Neural progenitor cell (in vitro differentiated cells): ENCODE results near the gene KCNC1.

Experiments used
- CTCF ChIP-seq: fragments of 200-600 bp; sonication (generic); IDR thresholded peaks from 2 replicates; pipeline ENCODE4 v1.5.1; 2017; ENCODE audit warnings: antibody characterized with exemption, mild to moderate bottlenecking
- EZH2 ChIP-seq: fragments of 200-600 bp; sonication (generic); IDR thresholded peaks from 2 replicates; pipeline ENCODE4 v1.6.1; 2017; ENCODE audit warnings: antibody characterized with exemption, mild to moderate bottlenecking, moderate library complexity
- EZH2phosphoT487 ChIP-seq: fragments of 200-600 bp; sonication (generic); IDR thresholded peaks from 2 replicates; pipeline ENCODE4 v1.6.1; 2017; ENCODE audit warnings: antibody characterized with exemption

- TF ChIP-seq CTCF: no peak
- TF ChIP-seq EZH2: no peak
- TF ChIP-seq EZH2phosphoT487: no peak
These were observed 14.5 kb downstream of the KCNC1 start for GRCh38 chr11:17748761-17749721.
